GM12875 (cell line): ENCODE data around the gene SLC39A11.
A peak's percentile ranks its signal among the peaks of the same experiment; 100 is the strongest.

Experiments used
- H3K4me3 ChIP-seq: one replicate; pipeline ENCODE4 v1.5.1; 2011; ENCODE audit warnings: low read depth, low read length, control low read depth
- CTCF ChIP-seq: IDR thresholded peaks from 2 replicates; pipeline ENCODE4 v1.5.1; 2011; ENCODE audit warnings: low read depth, mild to moderate bottlenecking, control low read depth, inconsistent platforms, low read length, moderate library complexity, borderline replicate concordance; ENCODE audit not compliant: insufficient read depth

Gene SLC39A11

DNA sequence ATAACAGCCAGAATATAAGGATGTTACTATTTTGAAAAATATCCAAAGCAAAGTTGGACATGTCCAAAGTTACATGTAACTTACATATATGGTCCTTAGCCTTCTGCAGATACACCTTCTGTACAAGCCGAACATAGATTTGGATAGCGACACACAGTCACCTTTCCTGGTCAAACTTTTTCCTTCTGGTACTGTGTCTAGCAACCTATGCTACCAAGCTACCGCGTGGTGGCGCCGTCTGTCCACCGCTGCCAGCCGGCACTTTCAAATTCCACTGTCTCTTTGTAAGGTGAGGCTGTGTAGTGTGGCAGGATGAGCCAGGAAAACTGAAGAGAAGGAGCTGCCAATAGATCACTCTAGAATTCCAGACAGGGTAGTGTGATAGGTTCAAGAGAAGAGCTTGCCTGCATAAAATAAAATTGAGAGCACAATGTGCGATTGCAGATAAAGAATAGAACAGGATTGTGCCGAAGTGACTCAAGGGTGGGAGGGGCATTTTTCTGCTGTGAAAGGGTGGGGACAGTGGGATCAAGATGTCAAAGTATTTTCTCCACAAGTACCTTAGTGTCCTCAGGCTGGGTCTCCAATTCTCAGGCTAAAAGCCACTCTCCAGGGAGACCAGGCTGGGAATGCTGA lies 366.9 kb downstream of the SLC39A11 start:
- H3K4me3 ChIP-seq: no peak overlapping the region
- peak; percentile 93 for TF ChIP-seq CTCF

DNA sequence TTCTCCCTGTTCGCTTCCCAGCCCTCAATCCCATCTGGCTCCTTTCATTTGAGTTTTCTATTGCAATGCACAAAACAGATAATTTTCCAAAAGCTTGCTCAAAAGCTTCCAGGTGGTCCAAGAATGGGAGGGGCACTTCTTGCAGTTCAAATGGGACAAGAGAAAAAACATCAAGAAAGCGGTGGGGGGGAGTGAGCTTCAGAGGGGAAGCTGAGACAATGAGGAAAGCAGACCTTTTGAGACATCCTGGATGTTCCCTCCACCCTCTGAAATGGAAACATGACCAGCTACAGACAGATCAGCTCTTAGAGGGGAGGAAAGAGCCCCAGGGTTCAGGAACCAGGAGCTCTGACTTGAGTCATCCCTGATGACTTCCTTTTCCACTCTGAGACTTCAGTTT lies 368.2 kb downstream of the SLC39A11 start:
- no peak overlapping the region for H3K4me3 ChIP-seq
- TF ChIP-seq CTCF: no peak

- no peak for TF ChIP-seq CTCF
- H3K4me3 ChIP-seq: no peak overlapping the region
These were observed 368.8 kb downstream of the SLC39A11 start for GRCh38 chr17:72723711-72724110.

DNA sequence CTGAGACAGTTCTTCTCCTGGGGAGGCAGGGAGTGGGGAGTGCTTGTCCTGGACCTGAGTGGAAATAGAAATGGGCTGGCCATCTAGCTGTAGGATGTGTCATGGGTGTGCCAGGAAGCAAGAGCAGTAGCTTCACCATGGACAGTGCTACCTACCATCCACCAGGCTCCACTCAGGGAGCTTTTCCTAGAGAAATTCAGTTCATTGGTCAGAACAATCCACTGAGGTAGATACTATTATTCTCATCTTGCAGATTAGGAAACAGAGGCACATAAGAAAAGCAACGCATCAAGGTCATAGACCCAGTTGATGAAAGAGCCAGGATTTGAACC lies 372.0 kb downstream of the SLC39A11 start:
- no peak overlapping the region for H3K4me3 ChIP-seq
- no peak for TF ChIP-seq CTCF

- no peak overlapping the region for H3K4me3 ChIP-seq
- TF ChIP-seq CTCF: no peak
These were observed 372.7 kb downstream of the SLC39A11 start for GRCh38 chr17:72719578-72720493.

GRCh38 chr17:72719206-72719577 lies 373.3 kb downstream of the SLC39A11 start:
- no peak for TF ChIP-seq CTCF
- H3K4me3 ChIP-seq: no peak overlapping the region

DNA sequence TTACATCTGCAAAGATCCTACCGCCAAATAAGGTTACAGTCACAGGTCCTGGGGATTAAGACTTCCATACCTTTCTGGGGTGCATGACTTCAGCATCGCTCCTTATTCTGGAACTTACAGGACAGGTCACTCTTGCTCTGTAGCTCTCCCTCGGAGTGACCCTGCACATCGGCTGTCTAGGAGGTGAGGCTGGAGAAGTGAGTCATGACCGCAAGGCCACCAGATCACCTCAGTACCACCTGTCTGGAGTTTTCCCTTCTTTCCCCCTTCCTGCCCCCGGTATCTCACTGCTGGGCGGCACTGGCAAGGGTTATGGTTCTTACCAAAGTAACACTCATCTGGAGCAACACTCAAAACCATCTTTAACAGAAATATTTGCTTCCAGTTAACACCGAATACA lies 374.8 kb downstream of the SLC39A11 start:
- no peak overlapping the region for H3K4me3 ChIP-seq
- no peak for TF ChIP-seq CTCF
